Measurements from ENCODE around the gene FIS1.

The FIS1 gene

DNA sequence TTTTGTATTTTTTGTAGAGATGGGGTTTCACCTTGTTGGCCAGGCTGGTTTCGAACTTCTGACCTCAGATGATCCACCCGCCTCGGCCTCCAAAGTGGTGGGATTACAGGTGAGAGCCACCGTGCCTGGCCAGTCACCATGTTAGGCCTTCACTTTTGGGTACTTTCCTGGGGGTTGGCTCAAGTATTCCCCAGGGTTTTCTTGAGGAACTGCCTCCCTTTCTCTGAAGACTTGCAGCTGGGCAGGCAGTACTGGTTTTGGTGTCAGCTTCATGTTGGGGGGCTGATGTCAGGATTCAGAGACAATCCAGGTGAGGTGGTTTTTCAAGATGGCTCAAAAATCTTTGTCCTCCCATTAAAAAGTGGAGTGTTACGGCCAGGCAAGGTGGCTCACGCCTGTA, 19.2 kb downstream of the FIS1 start:
- DNase-seq (ENCODE audit: low read depth), result no peak
- TF ChIP-seq, protein P1, sequence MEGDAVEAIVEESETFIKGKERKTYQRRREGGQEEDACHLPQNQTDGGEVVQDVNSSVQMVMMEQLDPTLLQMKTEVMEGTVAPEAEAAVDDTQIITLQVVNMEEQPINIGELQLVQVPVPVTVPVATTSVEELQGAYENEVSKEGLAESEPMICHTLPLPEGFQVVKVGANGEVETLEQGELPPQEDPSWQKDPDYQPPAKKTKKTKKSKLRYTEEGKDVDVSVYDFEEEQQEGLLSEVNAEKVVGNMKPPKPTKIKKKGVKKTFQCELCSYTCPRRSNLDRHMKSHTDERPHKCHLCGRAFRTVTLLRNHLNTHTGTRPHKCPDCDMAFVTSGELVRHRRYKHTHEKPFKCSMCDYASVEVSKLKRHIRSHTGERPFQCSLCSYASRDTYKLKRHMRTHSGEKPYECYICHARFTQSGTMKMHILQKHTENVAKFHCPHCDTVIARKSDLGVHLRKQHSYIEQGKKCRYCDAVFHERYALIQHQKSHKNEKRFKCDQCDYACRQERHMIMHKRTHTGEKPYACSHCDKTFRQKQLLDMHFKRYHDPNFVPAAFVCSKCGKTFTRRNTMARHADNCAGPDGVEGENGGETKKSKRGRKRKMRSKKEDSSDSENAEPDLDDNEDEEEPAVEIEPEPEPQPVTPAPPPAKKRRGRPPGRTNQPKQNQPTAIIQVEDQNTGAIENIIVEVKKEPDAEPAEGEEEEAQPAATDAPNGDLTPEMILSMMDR (conservative IDR thresholded peaks at IDR 0.05; ENCODE audit: low read depth, low read length), result no peak
- H3K4me3 ChIP-seq (ENCODE audit: low read length), result no peak overlapping the region

DNA sequence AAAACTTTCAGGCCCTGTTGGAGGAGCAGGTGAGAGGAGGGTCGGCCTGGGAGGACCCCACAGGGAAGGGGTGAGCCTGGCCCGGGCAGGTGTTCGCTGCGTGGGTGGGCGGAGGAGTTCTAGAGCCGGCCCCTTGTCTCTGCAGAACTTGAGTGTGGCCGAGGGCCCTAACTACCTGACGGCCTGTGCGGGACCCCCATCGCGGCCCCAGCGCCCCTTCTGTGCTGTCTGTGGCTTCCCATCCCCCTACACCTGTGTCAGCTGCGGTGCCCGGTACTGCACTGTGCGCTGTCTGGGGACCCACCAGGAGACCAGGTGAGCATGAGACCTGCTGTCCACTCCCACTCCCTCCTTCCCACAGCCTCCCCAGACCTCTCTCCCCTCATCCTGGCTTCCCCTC, 21.4 kb downstream of the FIS1 start:
- TF ChIP-seq, protein P1 (conservative IDR thresholded peaks at IDR 0.05; ENCODE audit: low read depth, low read length), result no peak
- no peak overlapping the region for H3K4me3 ChIP-seq (ENCODE audit: low read length)
- DNase-seq (ENCODE audit: low read depth), result no peak

DNA sequence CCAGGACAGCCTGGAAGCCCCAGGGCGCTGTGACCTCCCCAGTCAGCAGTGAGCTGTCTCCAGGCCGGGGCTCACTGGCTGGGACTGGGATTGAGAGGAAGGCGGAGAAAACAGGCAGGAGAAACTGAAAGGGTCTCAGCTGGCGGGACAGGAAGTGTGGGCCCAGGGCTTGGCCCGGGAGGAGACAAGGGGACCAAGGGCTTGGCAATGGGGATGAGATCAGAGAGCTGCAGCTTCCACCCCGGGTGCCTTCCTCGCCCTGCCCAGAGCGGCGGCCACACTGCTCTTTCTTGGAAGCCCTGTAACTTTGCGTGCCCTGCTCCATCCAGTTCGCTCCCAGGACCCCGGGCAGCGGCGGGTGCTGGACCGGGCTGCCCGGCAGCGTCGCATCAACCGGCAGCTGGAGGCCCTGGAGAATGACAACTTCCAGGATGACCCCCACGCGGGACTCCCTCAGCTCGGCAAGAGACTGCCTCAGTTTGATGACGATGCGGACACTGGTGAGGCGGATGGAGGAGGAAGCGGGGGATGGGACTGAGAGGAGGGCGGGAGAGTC, 22.5 kb downstream of the FIS1 start:
- DNase-seq (ENCODE audit: low read depth), result no peak
- TF ChIP-seq, protein P1 (conservative IDR thresholded peaks at IDR 0.05; ENCODE audit: low read depth, low read length), result no peak
- no peak overlapping the region for H3K4me3 ChIP-seq (ENCODE audit: low read length)

DNA sequence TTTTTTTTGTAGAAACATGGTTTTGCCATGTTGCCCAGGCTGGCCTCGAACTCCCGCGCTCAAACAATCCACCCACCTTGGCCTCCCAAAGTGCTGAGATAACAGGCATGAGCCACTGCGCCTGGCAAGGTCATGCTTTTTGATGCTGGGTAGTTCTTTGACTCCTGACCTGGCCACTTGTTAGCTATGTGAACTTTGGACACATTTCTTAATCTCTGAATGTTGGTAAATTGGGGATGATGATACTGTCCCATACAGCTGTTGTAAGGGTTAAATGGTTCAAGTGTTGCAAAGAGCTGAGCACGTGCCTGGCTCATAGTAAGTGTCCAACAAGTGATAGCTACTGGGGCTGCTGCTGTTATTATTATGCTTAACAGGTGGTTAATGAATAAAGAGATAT, 24.6 kb downstream of the FIS1 start:
- TF ChIP-seq, protein P1 (conservative IDR thresholded peaks at IDR 0.05; ENCODE audit: low read depth, low read length), result no peak
- H3K4me3 ChIP-seq (ENCODE audit: low read length), result no peak overlapping the region
- DNase-seq (ENCODE audit: low read depth), result no peak

DNA sequence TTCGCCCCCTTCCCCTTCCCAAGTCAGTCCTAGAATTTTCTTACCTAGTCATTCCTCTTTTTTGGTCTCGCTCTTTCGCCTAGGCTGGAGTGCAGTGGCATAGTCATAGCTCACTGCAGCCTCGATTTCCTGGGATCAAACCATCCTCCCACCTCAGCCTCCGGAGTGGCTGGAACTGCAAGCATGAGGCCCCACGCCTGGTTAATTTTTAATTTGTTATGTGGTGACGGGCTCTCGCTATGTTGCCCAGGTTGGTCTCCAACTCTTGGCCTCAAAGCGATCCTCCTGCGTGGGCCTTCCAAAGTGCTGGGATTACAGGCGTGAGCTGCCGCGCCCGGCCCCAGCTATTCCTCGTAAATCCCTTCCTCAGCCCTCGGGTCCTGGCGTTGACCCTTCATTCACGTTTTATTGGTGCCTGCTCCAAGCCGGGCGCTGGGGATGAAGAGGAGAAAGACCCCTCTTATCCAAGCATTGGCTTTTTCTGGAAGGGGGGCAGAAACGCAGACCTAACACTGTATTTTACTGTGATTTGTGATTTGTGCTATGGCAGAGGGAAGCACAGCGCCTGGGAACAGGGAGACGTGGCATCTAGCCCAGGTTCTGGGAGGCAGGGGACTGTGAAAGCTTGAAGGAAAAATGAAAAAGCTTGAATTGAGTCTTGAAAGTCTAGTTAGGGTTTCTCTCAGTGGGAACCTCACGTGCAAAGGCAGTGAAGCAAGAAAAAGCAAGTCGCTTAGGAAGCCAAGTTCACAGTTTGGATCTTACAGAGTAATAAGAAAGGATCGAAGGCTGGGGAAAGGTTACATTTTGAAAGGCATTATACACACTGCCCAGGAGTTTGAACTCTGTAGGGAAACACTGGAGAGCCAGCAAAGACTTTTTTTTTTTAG, 26.4 kb downstream of the FIS1 start:
- TF ChIP-seq, protein P1 (conservative IDR thresholded peaks at IDR 0.05; ENCODE audit: low read depth, low read length), result no peak
- peak overlapping the region; percentile 96 for H3K4me3 ChIP-seq (ENCODE audit: low read length)
- DNase-seq (ENCODE audit: low read depth), result no peak

DNA sequence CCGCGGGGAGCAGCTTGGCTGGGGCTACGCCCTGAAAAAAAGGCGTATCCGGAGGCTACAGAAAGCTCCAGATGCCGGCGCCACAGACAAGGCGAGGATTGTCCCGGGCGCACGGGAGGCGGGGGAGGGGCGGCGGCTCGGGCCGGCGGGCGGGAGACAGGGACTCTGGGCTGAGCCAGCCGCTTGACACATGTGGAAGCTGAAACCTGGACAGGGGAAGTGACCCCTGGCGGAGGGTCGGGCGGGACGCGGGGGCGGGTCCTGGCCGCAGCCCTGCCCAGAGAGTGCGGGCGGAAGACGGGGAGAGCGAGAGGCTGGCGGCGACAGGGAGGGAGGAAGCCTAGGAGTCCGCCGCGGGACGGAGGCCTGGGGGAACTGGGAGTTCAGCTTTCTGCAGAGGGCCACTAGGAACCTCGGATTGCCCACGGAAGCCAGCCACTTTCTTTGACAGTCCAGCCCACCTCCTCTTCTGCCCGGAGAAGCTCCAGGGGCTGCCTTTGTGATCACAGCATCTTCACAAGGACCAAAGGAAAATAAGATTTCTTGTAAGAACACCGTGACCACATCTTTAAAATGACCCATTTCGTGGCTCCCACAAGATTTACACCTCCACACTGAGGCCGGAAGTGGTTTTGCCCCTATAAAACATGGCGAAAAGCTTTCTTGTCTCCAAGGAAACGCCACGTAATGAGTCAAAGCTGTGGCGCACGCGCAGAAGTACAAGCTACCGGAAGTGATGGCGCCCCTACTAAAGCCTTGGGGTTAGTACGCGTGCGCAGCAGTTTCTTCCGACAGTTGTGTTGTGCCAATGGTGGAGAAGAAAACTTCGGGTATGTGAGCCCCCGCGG, 27.3 kb downstream of the FIS1 start, which contains the start of the genes PLOD3 and ZNHIT1:
Gene PLOD3, minus strand, starts transcription at position 194 of the 848 bp plus-strand sequence. CDS start 307 bp downstream, outside the sequence.
Gene ZNHIT1, plus strand, starts transcription at position 778 of the 848 bp plus-strand sequence. Its CDS starts 31 bp downstream, at position 809.
- TF ChIP-seq, protein P1 (conservative IDR thresholded peaks at IDR 0.05; ENCODE audit: low read depth, low read length), result no peak
- peak within 1 kb of the TSS; percentile 96 for H3K4me3 ChIP-seq (ENCODE audit: low read length)
- peak; percentile 88 for DNase-seq (ENCODE audit: low read depth)
